ENCODE data around the gene PSMC2. TPM values are rescaled to one million over a fixed set of nuclear protein-coding genes. Genes with fewer than 3 reads are reported as not detected.

PSMC2 gene
- total RNA-seq, result 100 to 1,000 TPM; 132 to 137 TPM

DNA sequence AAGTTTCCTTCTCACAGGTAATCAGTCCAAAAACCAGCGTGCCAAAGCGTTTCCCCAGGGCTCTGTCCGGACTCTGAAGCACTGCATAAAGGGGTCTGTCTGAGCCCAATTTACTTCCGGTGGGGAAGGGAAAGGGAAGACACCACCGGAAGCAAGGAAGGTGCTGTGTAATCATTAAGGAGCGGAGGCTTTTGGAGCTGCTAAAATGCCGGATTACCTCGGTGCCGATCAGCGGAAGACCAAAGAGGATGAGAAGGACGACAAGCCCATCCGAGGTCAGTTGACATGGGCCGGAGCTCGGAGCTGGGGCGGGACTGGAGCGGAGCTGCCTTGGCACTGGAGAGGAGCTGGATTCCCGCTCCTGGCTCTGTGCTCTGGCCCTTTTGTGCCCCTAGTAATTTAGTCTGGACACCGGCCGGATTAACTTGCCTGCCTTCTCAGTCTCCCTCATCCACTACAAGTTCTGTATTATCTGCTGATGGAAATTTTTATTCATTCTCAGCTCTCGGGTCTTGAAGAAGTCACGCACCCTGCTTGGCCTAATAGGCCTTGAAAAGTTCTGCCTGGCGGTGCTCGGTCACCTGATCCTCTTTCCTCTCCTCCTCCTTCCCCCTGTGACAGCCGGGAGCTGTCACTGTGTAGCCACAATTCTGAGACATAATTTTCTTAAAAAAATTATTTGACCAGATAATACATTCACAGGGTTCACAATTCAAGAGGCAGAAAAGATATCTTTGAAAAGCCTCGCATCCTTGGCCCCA, at the start of gene PSMC2:
PSMC2 (plus strand) TSS at position 137 of the 761 bp plus-strand sequence; CDS start at position 206, 69 bp downstream.
- H3K36me3 Mint-ChIP-seq (ENCODE audit: low read depth), result peaks cover 41% of the 10 kb centered on the region
- H3K27ac Mint-ChIP-seq, result peak within 1 kb of the TSS; percentile 98
- POLR2A ChIA-PET, result interaction anchor here (0.5 to 2.0 kb wide), 13 partner anchors 9 to 648 kb away, joined by 3 to 8 read pairs (median 3); partner anchors contain the start of gene PMPCB
- peak within 1 kb of the TSS; percentile 94 for H3K4me3 Mint-ChIP-seq
- TF ChIP-seq, protein P1, sequence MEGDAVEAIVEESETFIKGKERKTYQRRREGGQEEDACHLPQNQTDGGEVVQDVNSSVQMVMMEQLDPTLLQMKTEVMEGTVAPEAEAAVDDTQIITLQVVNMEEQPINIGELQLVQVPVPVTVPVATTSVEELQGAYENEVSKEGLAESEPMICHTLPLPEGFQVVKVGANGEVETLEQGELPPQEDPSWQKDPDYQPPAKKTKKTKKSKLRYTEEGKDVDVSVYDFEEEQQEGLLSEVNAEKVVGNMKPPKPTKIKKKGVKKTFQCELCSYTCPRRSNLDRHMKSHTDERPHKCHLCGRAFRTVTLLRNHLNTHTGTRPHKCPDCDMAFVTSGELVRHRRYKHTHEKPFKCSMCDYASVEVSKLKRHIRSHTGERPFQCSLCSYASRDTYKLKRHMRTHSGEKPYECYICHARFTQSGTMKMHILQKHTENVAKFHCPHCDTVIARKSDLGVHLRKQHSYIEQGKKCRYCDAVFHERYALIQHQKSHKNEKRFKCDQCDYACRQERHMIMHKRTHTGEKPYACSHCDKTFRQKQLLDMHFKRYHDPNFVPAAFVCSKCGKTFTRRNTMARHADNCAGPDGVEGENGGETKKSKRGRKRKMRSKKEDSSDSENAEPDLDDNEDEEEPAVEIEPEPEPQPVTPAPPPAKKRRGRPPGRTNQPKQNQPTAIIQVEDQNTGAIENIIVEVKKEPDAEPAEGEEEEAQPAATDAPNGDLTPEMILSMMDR (IDR thresholded peaks at IDR 0.05), result no peak
- intact Hi-C loops (cut with micrococcal nuclease), result loop anchor here (5.0 kb wide), 1 partner anchor 45 kb away; no protein-coding TSS in a partner anchor
- no peaks in the 10 kb centered on the region for H3K27me3 Mint-ChIP-seq
- no peaks in the 10 kb centered on the region for H3K9me3 Mint-ChIP-seq
- peaks cover 42% of the 10 kb centered on the region for H3K4me1 Mint-ChIP-seq (ENCODE audit: low read depth)
- CTCF ChIA-PET, result no interaction called here
- ATAC-seq, result peak; percentile 77
- DNase-seq, result peak; percentile 90

DNA sequence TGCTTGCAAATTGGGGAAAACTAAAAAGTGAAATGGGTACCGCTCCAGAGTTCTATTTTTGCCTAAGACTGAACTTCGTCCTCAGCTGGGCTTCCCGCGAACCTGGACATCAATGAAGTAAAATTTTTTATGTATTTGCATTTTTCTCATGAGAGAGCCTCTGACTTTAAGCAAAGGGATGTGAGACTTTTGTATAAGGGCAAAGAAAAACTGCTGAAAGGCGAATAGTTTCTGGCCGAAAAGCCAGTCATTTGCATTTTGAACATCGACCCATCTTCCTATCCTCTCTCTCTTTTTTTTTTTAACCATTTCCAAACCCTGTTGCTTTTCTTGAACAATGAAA, 49.6 kb upstream of the PSMC2 start:
- CTCF ChIA-PET, result interaction anchor here (0.6 to 1.9 kb wide), 10 partner anchors 9 to 110 kb away, joined by 3 to 9 read pairs (median 4); no protein-coding TSS in a partner anchor
- no peak for ATAC-seq
- H3K4me1 Mint-ChIP-seq (ENCODE audit: low read depth), result peaks cover 30% of the 10 kb centered on the region
- H3K9me3 Mint-ChIP-seq, result no peaks in the 10 kb centered on the region
- no peaks in the 10 kb centered on the region for H3K27me3 Mint-ChIP-seq
- POLR2A ChIA-PET, result interaction anchor here (0.6 to 2.2 kb wide), 7 partner anchors 18 to 245 kb away, joined by 3 to 9 read pairs (median 4); partner anchors contain the start of genes DNAJC2 and PSMC2
- peak overlapping the region; percentile 98 for H3K4me3 Mint-ChIP-seq
- intact Hi-C loops (cut with micrococcal nuclease), result loop anchor here (1.0 kb wide), 1 partner anchor 109 kb away; no protein-coding TSS in a partner anchor
- H3K27ac Mint-ChIP-seq, result peak overlapping the region; percentile 91
- DNase-seq, result no peak
- H3K36me3 Mint-ChIP-seq (ENCODE audit: low read depth), result peaks cover 32% of the 10 kb centered on the region
- TF ChIP-seq, protein P1 (IDR thresholded peaks at IDR 0.05), result no peak

DNA sequence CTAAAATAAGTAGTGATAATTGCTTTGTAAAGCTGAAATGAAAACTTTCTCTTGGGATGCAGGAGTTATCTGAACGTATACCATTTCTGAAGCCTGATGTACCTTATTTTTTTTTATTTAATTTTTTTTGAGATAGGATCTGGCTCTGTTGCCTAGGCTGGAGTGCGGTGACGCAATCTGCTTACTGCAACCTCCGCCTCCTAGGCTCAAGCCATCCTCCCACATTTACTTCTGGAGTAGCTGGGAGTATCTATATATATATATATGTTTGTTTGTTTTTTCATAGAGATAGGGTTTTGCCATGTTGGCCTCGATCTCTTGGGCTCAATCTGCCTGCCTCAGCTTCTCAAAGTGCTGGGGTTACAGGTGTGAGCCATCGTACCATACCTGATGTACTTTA, 47.8 kb upstream of the PSMC2 start:
- H3K27ac Mint-ChIP-seq, result no peak overlapping the region
- DNase-seq, result no peak
- no peak overlapping the region for H3K4me3 Mint-ChIP-seq
- peaks cover 39% of the 10 kb centered on the region for H3K4me1 Mint-ChIP-seq (ENCODE audit: low read depth)
- intact Hi-C loops (cut with micrococcal nuclease), result loop anchor here (5.0 kb wide), 1 partner anchor 48 kb away; the partner anchor contains the start of gene PSMC2
- no peak for ATAC-seq
- peaks cover 2% of the 10 kb centered on the region for H3K9me3 Mint-ChIP-seq
- H3K27me3 Mint-ChIP-seq, result no peaks in the 10 kb centered on the region
- ChIA-PET CTCF (interaction anchor here (0.6 to 1.5 kb wide), 2 partner anchors 27 to 222 kb away, joined by 3 to 5 read pairs; no protein-coding TSS in a partner anchor), POLR2A (no interaction called here)
- H3K36me3 Mint-ChIP-seq (ENCODE audit: low read depth), result peaks cover 48% of the 10 kb centered on the region
- TF ChIP-seq, protein P1 (IDR thresholded peaks at IDR 0.05), result no peak

DNA sequence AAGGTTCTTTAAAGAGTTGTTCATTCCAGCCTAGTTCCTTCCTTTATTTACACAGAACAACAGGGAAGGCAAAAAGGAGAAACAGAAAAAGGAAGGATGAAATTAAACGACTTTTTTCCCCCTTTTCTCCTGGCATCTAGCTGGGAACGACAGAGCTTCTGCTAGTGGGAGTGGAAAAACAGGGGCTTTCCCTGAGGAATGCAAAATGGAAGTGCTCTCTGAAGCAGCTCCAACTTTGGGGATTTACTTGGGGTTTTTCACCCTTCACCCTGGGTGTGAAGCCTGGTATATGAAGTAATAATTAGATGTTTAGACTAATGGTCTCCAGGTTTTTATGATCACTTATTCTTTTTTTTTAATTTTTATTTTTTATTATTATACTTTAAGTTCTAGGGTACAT, 46.0 kb upstream of the PSMC2 start:
- Mint-ChIP-seq H3K4me1 (ENCODE audit: low read depth) (peaks cover 46% of the 10 kb centered on the region), H3K36me3 (ENCODE audit: low read depth) (peaks cover 58% of the 10 kb centered on the region), H3K9me3 (peaks cover 2% of the 10 kb centered on the region), H3K4me3 (no peak overlapping the region), H3K27ac (peak overlapping the region; percentile 20), H3K27me3 (no peaks in the 10 kb centered on the region)
- TF ChIP-seq, protein P1 (IDR thresholded peaks at IDR 0.05), result no peak
- intact Hi-C loops (cut with micrococcal nuclease), result loop anchor here (5.0 kb wide), 1 partner anchor 46 kb away; the partner anchor contains the start of gene PSMC2
- no peak for DNase-seq
- POLR2A ChIA-PET, result interaction anchor here (1.5 kb wide), 2 partner anchors 11 to 46 kb away, joined by 4 to 6 read pairs; partner anchors contain the start of gene PSMC2
- ATAC-seq, result no peak
- CTCF ChIA-PET, result no interaction called here

Measured in activated CD8-positive, alpha-beta T cell treated with anti-CD3 and anti-CD28 coated beads for 36 hours (primary cell).